Ecto neural progenitor cell (in vitro differentiated cells): ENCODE results near the gene SIPA1.
"Not testable (repeated sequence)": the region's sequence is repeated elsewhere in the genome, so short reads cannot be mapped to it uniquely, and the experiment has no call there.

Experiments used
- DNase-seq: peaks from one replicate; pipeline ENCODE4 v3.0.0-alpha.2; 2018; ENCODE audit warnings: low spot score

Gene SIPA1

GRCh38 chr11:65624931-65625627 is 12.8 kb upstream of the SIPA1 start:
- no peak for DNase-seq

- DNase-seq, result no peak
Measured at GRCh38 chr11:65625628-65626342, 12.1 kb upstream of the SIPA1 start.

- no peak for DNase-seq
Measured at GRCh38 chr11:65627202-65627601, 10.7 kb upstream of the SIPA1 start.

- no peak for DNase-seq
Measured at GRCh38 chr11:65629579-65629978, 8.3 kb upstream of the SIPA1 start.

GRCh38 chr11:65630215-65630614 is 7.7 kb upstream of the SIPA1 start:
- DNase-seq, result no peak

- no peak for DNase-seq
Measured at GRCh38 chr11:65633390-65634108, 4.4 kb upstream of the SIPA1 start.

- no peak for DNase-seq
Measured at GRCh38 chr11:65634109-65634436, 3.8 kb upstream of the SIPA1 start.

- no peak for DNase-seq
Measured at GRCh38 chr11:65634440-65634839, 3.5 kb upstream of the SIPA1 start.

GRCh38 chr11:65634905-65635731 is 2.8 kb upstream of the SIPA1 start:
- DNase-seq, result no peak

- no peak for DNase-seq
Measured at GRCh38 chr11:65636108-65637031, 1.5 kb upstream of the SIPA1 start.

GRCh38 chr11:65637032-65637557 is 806 bp upstream of the SIPA1 start:
- DNase-seq, result no peak

- DNase-seq, result not testable (repeated sequence)
Measured at GRCh38 chr11:65639228-65639597, 1.3 kb downstream of the SIPA1 start.

GRCh38 chr11:65639623-65640482 is 2.0 kb downstream of the SIPA1 start:
- DNase-seq, result no peak

GRCh38 chr11:65640483-65641296 is 2.8 kb downstream of the SIPA1 start:
- DNase-seq, result no peak

GRCh38 chr11:65641297-65642013 is 3.6 kb downstream of the SIPA1 start:
- no peak for DNase-seq

GRCh38 chr11:65642014-65642671 is 4.2 kb downstream of the SIPA1 start:
- DNase-seq, result peak; percentile 72

GRCh38 chr11:65643971-65644370 is 6.1 kb downstream of the SIPA1 start:
- DNase-seq, result no peak

- no peak for DNase-seq
Measured at GRCh38 chr11:65644837-65645236, 6.9 kb downstream of the SIPA1 start.
